SU-DHL-6 (cell line): ENCODE data around the gene PDPK1.

Source experiments
- H2AFZ ChIP-seq: fragments of 200-600 bp; sonication (generic); 2 replicates; pipeline ENCODE4 v1.6.1; 2014; ENCODE audit warnings: low read depth, mild to moderate bottlenecking, moderate library complexity, mixed read lengths, antibody characterized with exemption, low read length; ENCODE audit not compliant: severe bottlenecking
- H3F3A ChIP-seq: fragments of 200-600 bp; shearing (Covaris generic); 2 replicates; pipeline ENCODE4 v1.6.0; 2016; ENCODE audit warnings: antibody characterized with exemption, mild to moderate bottlenecking; ENCODE audit not compliant: insufficient read depth
- H3K27ac ChIP-seq: fragments of 200-600 bp; sonication (generic); 2 replicates; pipeline ENCODE4 v1.5.1; 2016; ENCODE audit warnings: low read depth, mild to moderate bottlenecking, low read length, moderate library complexity, mixed read lengths
- H3K27me3 ChIP-seq: fragments of 200-600 bp; sonication (generic), shearing (Covaris generic); 2 replicates; pipeline ENCODE4 v1.6.0; 2014; ENCODE audit warnings: mild to moderate bottlenecking, low read length
- H3K36me3 ChIP-seq: fragments of 200-600 bp; sonication (generic); 2 replicates; pipeline ENCODE4 v1.6.1; 2014; ENCODE audit warnings: mild to moderate bottlenecking, low read length, mixed read lengths
- H3K4me2 ChIP-seq: fragments of 300-600, 200-600 bp; shearing (Covaris generic), sonication (generic); 2 replicates; pipeline ENCODE4 v1.6.0; 2014; ENCODE audit warnings: low read length, low read depth, mild to moderate bottlenecking; ENCODE audit not compliant: poor library complexity, severe bottlenecking
- H3K4me3 ChIP-seq: fragments of 200-600 bp; sonication (generic); 2 replicates; pipeline ENCODE4 v1.5.1; 2014; ENCODE audit warnings: antibody characterized with exemption, low read length, mild to moderate bottlenecking, mixed read lengths; ENCODE audit not compliant: insufficient read depth, poor library complexity, severe bottlenecking
- H3K79me2 ChIP-seq: fragments of 200-600 bp; sonication (generic); 2 replicates; pipeline ENCODE4 v1.6.1; 2014; ENCODE audit warnings: mild to moderate bottlenecking, low read length, moderate library complexity; ENCODE audit not compliant: insufficient read depth
- H3K9ac ChIP-seq: fragments of 200-600 bp; sonication (generic); 2 replicates; pipeline ENCODE4 v1.7.0; 2014; ENCODE audit warnings: mild to moderate bottlenecking, low read length
- H3K9me2 ChIP-seq: fragments of 200-600 bp; sonication (generic); replicated peaks from 2 replicates; pipeline ENCODE4 v1.6.1; 2014; ENCODE audit warnings: low read length; ENCODE audit not compliant: insufficient read depth
- H3K9me3 ChIP-seq: fragments of 200-600 bp; sonication (generic); 2 replicates; pipeline ENCODE4 v1.6.1; 2014; ENCODE audit warnings: low read length, mixed read lengths; ENCODE audit not compliant: insufficient read depth
- H4K20me1 ChIP-seq: fragments of 200-600 bp; sonication (generic); 2 replicates; pipeline ENCODE4 v1.6.1; 2014; ENCODE audit warnings: low read depth, mild to moderate bottlenecking, antibody characterized with exemption, low read length, moderate library complexity, mixed read lengths
- CTCF ChIP-seq: fragments of 200-600 bp; sonication (generic); IDR thresholded peaks from one replicate; pipeline ENCODE4 v1.5.1; 2017; ENCODE audit warnings: antibody characterized with exemption, mild to moderate bottlenecking, low read length, moderate library complexity; ENCODE audit not compliant: insufficient read depth, poor library complexity, severe bottlenecking
- EZH2phosphoT487 ChIP-seq: fragments of 200-600 bp; sonication (generic), shearing (Covaris generic); conservative IDR thresholded peaks from 2 replicates; pipeline ENCODE4 v1.6.1; 2018; ENCODE audit warnings: mild to moderate bottlenecking, antibody characterized with exemption, low read length, moderate library complexity, mixed read lengths

PDPK1 gene

GRCh38 chr16:2595393-2596205, 57.8 kb downstream of the PDPK1 start:
- Histone ChIP-seq H3K4me2 (no peak overlapping the region), H4K20me1 (no peaks in the 10 kb centered on the region), H3K4me3 (no peak overlapping the region), H3K27me3 (no peaks in the 10 kb centered on the region), H3K79me2 (no peaks in the 10 kb centered on the region; the same call in 1 of the 2 replicates), H2AFZ (no peak overlapping the region), H3F3A (no peaks in the 10 kb centered on the region), H3K9me3 (no peaks in the 10 kb centered on the region), H3K36me3 (no peaks in the 10 kb centered on the region; the same call in 1 of the 2 replicates), H3K9me2 (no peaks in the 10 kb centered on the region), H3K9ac (no peak overlapping the region), H3K27ac (no peak overlapping the region)
- no peak for TF ChIP-seq CTCF
- no peak for TF ChIP-seq EZH2phosphoT487

- Histone ChIP-seq H3K27ac (no peak overlapping the region), H3K9me2 (no peaks in the 10 kb centered on the region), H3K36me3 (no peaks in the 10 kb centered on the region), H3K4me3 (no peak overlapping the region), H3K27me3 (no peaks in the 10 kb centered on the region), H3K9me3 (no peaks in the 10 kb centered on the region), H3K79me2 (no peaks in the 10 kb centered on the region; the same call in 1 of the 2 replicates), H3K4me2 (no peak overlapping the region), H3F3A (no peaks in the 10 kb centered on the region), H3K9ac (no peak overlapping the region), H2AFZ (no peak overlapping the region), H4K20me1 (no peaks in the 10 kb centered on the region)
- TF ChIP-seq EZH2phosphoT487, result no peak
- no peak for TF ChIP-seq CTCF
Observed at GRCh38 chr16:2596747-2597559, 59.1 kb downstream of the PDPK1 start.

- H3K27ac ChIP-seq, result no peak overlapping the region
- no peaks in the 10 kb centered on the region for H4K20me1 ChIP-seq
- no peaks in the 10 kb centered on the region for H3K36me3 ChIP-seq
- TF ChIP-seq EZH2phosphoT487, result no peak
- TF ChIP-seq CTCF, result no peak
- H3K9me3 ChIP-seq, result no peaks in the 10 kb centered on the region
- H3K27me3 ChIP-seq, result no peaks in the 10 kb centered on the region
- H2AFZ ChIP-seq, result no peak overlapping the region
- no peaks in the 10 kb centered on the region; the same call in 1 of the 2 replicates for H3K79me2 ChIP-seq
- no peak overlapping the region for H3K9ac ChIP-seq
- H3K4me2 ChIP-seq, result no peak overlapping the region
- H3K9me2 ChIP-seq, result no peaks in the 10 kb centered on the region
- H3F3A ChIP-seq, result peaks cover 2% of the 10 kb centered on the region
- H3K4me3 ChIP-seq, result no peak overlapping the region
Observed at GRCh38 chr16:2597560-2597902, 59.7 kb downstream of the PDPK1 start.
